Astrocyte of the spinal cord (primary cell): Measurements from ENCODE around the gene PIK3C2G.
"Not testable (repeated sequence)": the region's sequence is repeated elsewhere in the genome, so short reads cannot be mapped to it uniquely, and the experiment has no call there.

Experiments
- DNase-seq: peaks from one replicate; pipeline ENCODE4 v3.0.0; 2011; ENCODE audit warnings: low read depth, low spot score
- H3K4me3 ChIP-seq: 2 replicates; pipeline ENCODE4 v1.5.1; 2011; ENCODE audit warnings: low read depth, mild to moderate bottlenecking, low read length, moderate library complexity
- in situ Hi-C: cut with HindIII; loops from 2 replicates; pipeline ENCODE4 v1.10.0; 2017; ENCODE audit warnings: low sequenced_read_pairs
- TF ChIP-seq, protein P1 (sequence below): IDR thresholded peaks from 2 replicates; pipeline ENCODE4 v1.5.1; 2012; ENCODE audit warnings: low read depth, mild to moderate bottlenecking, low read length, inconsistent platforms

PIK3C2G gene

GRCh38 chr12:18486036-18486435, 224.7 kb downstream of the PIK3C2G start:
- no peak overlapping the region for H3K4me3 ChIP-seq
- in situ Hi-C loops, result no loop called here
- TF ChIP-seq, protein P1, sequence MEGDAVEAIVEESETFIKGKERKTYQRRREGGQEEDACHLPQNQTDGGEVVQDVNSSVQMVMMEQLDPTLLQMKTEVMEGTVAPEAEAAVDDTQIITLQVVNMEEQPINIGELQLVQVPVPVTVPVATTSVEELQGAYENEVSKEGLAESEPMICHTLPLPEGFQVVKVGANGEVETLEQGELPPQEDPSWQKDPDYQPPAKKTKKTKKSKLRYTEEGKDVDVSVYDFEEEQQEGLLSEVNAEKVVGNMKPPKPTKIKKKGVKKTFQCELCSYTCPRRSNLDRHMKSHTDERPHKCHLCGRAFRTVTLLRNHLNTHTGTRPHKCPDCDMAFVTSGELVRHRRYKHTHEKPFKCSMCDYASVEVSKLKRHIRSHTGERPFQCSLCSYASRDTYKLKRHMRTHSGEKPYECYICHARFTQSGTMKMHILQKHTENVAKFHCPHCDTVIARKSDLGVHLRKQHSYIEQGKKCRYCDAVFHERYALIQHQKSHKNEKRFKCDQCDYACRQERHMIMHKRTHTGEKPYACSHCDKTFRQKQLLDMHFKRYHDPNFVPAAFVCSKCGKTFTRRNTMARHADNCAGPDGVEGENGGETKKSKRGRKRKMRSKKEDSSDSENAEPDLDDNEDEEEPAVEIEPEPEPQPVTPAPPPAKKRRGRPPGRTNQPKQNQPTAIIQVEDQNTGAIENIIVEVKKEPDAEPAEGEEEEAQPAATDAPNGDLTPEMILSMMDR, result no peak
- peak; percentile 14 for DNase-seq

DNA sequence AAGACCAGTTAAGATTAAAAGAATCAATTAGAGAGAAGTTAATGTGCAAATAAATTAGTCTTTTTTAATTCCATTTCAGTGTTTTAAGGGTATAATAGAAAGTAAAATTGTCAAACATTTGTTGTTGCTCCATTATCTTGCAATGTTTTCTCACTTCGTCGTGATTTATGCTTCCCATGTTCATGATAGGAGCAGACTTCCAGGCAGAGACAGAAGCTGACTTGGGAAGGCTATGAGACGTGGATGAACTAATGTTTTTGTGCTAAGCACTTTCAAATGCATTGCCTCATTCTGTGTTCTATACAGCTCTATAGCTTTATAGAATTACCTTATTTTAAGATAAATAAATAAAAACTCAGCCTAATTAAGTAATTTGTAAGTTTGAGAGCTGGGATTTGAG, 226.2 kb downstream of the PIK3C2G start:
- no peak overlapping the region for H3K4me3 ChIP-seq
- no peak for DNase-seq
- in situ Hi-C loops, result no loop called here
- TF ChIP-seq, protein P1, result no peak

- in situ Hi-C loops, result no loop called here
These were observed 231.2 kb downstream of the PIK3C2G start for GRCh38 chr12:18492372-18493025.

GRCh38 chr12:18496156-18496555, 234.8 kb downstream of the PIK3C2G start:
- in situ Hi-C loops, result no loop called here
- TF ChIP-seq, protein P1, result no peak
- H3K4me3 ChIP-seq, result no peak overlapping the region
- DNase-seq, result no peak

More at GRCh38 chr12:18492372-18493025, 231.2 kb downstream of the PIK3C2G start:
- H3K4me3 ChIP-seq, result no peak overlapping the region
- TF ChIP-seq, protein P1, result no peak
- DNase-seq, result peak; percentile 18

GRCh38 chr12:18500160-18500574, 238.8 kb downstream of the PIK3C2G start:
- H3K4me3 ChIP-seq, DNase-seq, in situ Hi-C loops: not testable (repeated sequence)

DNA sequence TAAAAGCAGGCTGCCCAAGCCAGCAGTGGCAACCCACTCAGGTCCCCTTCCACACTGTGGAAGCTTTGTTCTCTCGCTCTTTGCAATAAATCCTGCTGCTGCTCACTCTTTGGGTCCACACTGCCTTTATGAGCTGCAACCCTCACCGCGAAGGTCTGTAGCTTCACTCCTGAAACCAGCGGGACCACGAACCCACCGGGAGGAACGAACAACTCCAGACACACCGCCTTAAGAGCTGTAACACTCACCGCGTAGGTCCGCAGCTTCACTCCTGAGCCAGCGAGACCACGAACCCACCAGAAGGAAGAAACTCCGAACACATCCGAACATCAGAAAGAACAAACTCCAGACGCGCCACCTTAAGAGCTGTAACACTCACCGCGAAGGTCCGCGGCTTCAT, 239.4 kb downstream of the PIK3C2G start:
- in situ Hi-C loops, H3K4me3 ChIP-seq, DNase-seq: not testable (repeated sequence)

DNA sequence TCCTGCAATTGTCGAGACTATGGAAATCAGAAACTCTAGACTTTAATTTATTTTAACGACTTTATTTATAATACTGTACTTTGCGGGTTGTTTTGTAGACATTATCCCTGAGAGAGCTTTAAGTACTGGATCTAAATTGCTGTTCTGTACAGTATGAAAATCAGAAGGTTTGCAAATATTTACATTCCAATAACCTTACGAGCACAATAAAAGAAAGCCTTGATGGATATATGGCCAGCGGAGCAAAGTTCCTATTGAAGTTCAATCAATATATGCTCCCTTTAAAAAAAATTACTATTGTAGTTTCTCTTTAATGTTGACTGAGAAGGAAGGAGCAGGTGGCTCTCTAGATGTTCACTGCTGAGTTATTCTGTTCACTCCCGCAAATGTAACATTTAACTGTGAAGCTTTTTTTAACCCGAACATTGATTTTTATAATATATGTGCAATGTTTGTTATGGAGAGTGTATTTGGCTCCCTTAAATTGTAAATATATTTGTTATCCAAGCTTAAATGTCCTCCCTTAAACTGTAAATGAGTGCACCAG, 241.2 kb downstream of the PIK3C2G start:
- DNase-seq, result no peak
- TF ChIP-seq, protein P1, result no peak
- in situ Hi-C loops, result no loop called here
- no peak overlapping the region for H3K4me3 ChIP-seq
